ENCODE measurements around the gene GPR17. TPM values are rescaled to one million over a fixed set of nuclear protein-coding genes. Genes with fewer than 3 reads are reported as not detected.

Gene GPR17
- total and polyA plus RNA-seq, 2 donors (not counting 1 experiment from before 2014, with no cell fraction given): 0.06 TPM; not detected in 1

GRCh38 chr2:127641133-127641532 lies 4.8 kb upstream of the GPR17 start:
- Mint-ChIP-seq H3K27ac (peak overlapping the region; percentile 95), H3K4me1 (peaks cover 61% of the 10 kb centered on the region), H3K9me3 (ENCODE audit: insufficient read depth) (no peaks in the 10 kb centered on the region), H3K4me3 (peak overlapping the region; percentile 29), H3K27me3 (no peaks in the 10 kb centered on the region)
- Histone ChIP-seq H3K4me3 (ENCODE audit: control extremely low read depth in 1 of 5, extremely low read depth in 1 of 5, insufficient read depth in 1 of 5, low read depth in 2 of 5, low read length in 4 of 5) (peak overlapping the region in 1 of 5 experiments; percentile 33), H3K36me3 (replicated peaks in 1 of 2; ENCODE audit: control extremely low read depth in 1 of 2, control insufficient read depth in 1 of 2, extremely low read depth in 1 of 2, insufficient read depth in 2 of 2, low read length in 1 of 2) (no peaks in the 10 kb centered on the region), H2AFZ (ENCODE audit: insufficient read depth, low read depth, low read length, poor library complexity, severe bottlenecking) (no peak overlapping the region), H3K27ac (ENCODE audit: low read length in 2 of 2) (peak overlapping the region in 1 of 2 donors; percentile 14), H3K4me1 (ENCODE audit: control insufficient read depth in 2 of 2, insufficient read depth in 2 of 2, low read length in 2 of 2) (peaks cover 61 to 70% of the 10 kb centered on the region in 2 donors), H3K9me3 (ENCODE audit: control extremely low read depth in 1 of 3, control insufficient read depth in 2 of 3, insufficient read depth in 1 of 3, low read length in 2 of 3) (no peaks in the 10 kb centered on the region), H3K9ac (ENCODE audit: low read length) (peak overlapping the region; percentile 34), H3K79me2 (ENCODE audit: control insufficient read depth, insufficient read depth, low read length) (no peaks in the 10 kb centered on the region), H4K20me1 (ENCODE audit: control insufficient read depth, insufficient read depth, low read length, poor library complexity, severe bottlenecking) (no peaks in the 10 kb centered on the region), H3K27me3 (replicated peaks in 1 of 4; ENCODE audit: control extremely low read depth in 1 of 4, control insufficient read depth in 3 of 4, insufficient read depth in 4 of 4, low read length in 3 of 4) (no peaks in the 10 kb centered on the region), H3K4me2 (replicated peaks; ENCODE audit: low read depth, low read length, poor library complexity, severe bottlenecking) (peak overlapping the region; percentile 73)
- ChIA-PET CTCF (interaction anchor here (1.2 to 19.3 kb wide), 4 partner anchors 9 to 48 kb away, joined by 3 to 553 read pairs (median 6); no protein-coding TSS in a partner anchor), POLR2A (interaction anchor here (0.6 to 0.8 kb wide), 2 partner anchors 11 to 168 kb away, joined by 3 read pairs; no protein-coding TSS in a partner anchor)
- TF ChIP-seq, protein P1, sequence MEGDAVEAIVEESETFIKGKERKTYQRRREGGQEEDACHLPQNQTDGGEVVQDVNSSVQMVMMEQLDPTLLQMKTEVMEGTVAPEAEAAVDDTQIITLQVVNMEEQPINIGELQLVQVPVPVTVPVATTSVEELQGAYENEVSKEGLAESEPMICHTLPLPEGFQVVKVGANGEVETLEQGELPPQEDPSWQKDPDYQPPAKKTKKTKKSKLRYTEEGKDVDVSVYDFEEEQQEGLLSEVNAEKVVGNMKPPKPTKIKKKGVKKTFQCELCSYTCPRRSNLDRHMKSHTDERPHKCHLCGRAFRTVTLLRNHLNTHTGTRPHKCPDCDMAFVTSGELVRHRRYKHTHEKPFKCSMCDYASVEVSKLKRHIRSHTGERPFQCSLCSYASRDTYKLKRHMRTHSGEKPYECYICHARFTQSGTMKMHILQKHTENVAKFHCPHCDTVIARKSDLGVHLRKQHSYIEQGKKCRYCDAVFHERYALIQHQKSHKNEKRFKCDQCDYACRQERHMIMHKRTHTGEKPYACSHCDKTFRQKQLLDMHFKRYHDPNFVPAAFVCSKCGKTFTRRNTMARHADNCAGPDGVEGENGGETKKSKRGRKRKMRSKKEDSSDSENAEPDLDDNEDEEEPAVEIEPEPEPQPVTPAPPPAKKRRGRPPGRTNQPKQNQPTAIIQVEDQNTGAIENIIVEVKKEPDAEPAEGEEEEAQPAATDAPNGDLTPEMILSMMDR (IDR thresholded peaks at IDR 0.05): no peak
- no peak for TF ChIP-seq EZH2 (IDR thresholded peaks at IDR 0.05; ENCODE audit: borderline replicate concordance, insufficient read depth, low read depth, low read length, poor library complexity, severe bottlenecking)
- no peak for DNase-seq
- intact Hi-C loops (cut with micrococcal nuclease): loop anchor here (2.0 kb wide), 1 partner anchor 50 kb away; no protein-coding TSS in a partner anchor
- 90% methylated on average over 6 of the region's 6 CpGs for WGBS (ENCODE audit: insufficient coverage)
- ATAC-seq (ENCODE audit: low read depth): no peak

GRCh38 chr2:127641846-127642507 lies 4.0 kb upstream of the GPR17 start:
- Histone ChIP-seq H3K4me3 (ENCODE audit: control extremely low read depth in 1 of 5, extremely low read depth in 1 of 5, insufficient read depth in 1 of 5, low read depth in 2 of 5, low read length in 4 of 5) (peak overlapping the region in 3 of 5 experiments; percentile 23 to 33 (median 25)), H3K27ac (ENCODE audit: low read length in 2 of 2) (peak overlapping the region; percentile 14 to 55), H4K20me1 (ENCODE audit: control insufficient read depth, insufficient read depth, low read length, poor library complexity, severe bottlenecking) (no peaks in the 10 kb centered on the region), H3K27me3 (replicated peaks in 1 of 4; ENCODE audit: control extremely low read depth in 1 of 4, control insufficient read depth in 3 of 4, insufficient read depth in 4 of 4, low read length in 3 of 4) (no peaks in the 10 kb centered on the region), H3K9me3 (ENCODE audit: control extremely low read depth in 1 of 3, control insufficient read depth in 2 of 3, insufficient read depth in 1 of 3, low read length in 2 of 3) (no peaks in the 10 kb centered on the region), H3K9ac (ENCODE audit: low read length) (peak overlapping the region; percentile 34), H3K4me1 (ENCODE audit: control insufficient read depth in 2 of 2, insufficient read depth in 2 of 2, low read length in 2 of 2) (peaks cover 53 to 69% of the 10 kb centered on the region in 2 donors), H2AFZ (ENCODE audit: insufficient read depth, low read depth, low read length, poor library complexity, severe bottlenecking) (peak overlapping the region; percentile 75), H3K79me2 (ENCODE audit: control insufficient read depth, insufficient read depth, low read length) (no peaks in the 10 kb centered on the region), H3K4me2 (replicated peaks; ENCODE audit: low read depth, low read length, poor library complexity, severe bottlenecking) (peak overlapping the region; percentile 73), H3K36me3 (replicated peaks in 1 of 2; ENCODE audit: control extremely low read depth in 1 of 2, control insufficient read depth in 1 of 2, extremely low read depth in 1 of 2, insufficient read depth in 2 of 2, low read length in 1 of 2) (no peaks in the 10 kb centered on the region)
- 39% methylated on average over 24 of the region's 25 CpGs for WGBS (ENCODE audit: insufficient coverage)
- ATAC-seq (ENCODE audit: low read depth): no peak
- intact Hi-C loops (cut with micrococcal nuclease): loop anchor here (2.0 kb wide), 1 partner anchor 51 kb away; no protein-coding TSS in a partner anchor
- H3K27ac Mint-ChIP-seq: peak overlapping the region; percentile 70
- TF ChIP-seq EZH2 (IDR thresholded peaks at IDR 0.05; ENCODE audit: borderline replicate concordance, insufficient read depth, low read depth, low read length, poor library complexity, severe bottlenecking): no peak
- TF ChIP-seq, protein P1 (IDR thresholded peaks at IDR 0.05): no peak
- H3K4me3 Mint-ChIP-seq: no peak overlapping the region
- H3K9me3 Mint-ChIP-seq (ENCODE audit: insufficient read depth): no peaks in the 10 kb centered on the region
- H3K27me3 Mint-ChIP-seq: no peaks in the 10 kb centered on the region
- peak; percentile 41 for DNase-seq
- H3K4me1 Mint-ChIP-seq: peaks cover 59% of the 10 kb centered on the region
- POLR2A ChIA-PET: interaction anchor here (0.8 kb wide), 1 partner anchor 12 kb away, joined by 3 read pairs; no protein-coding TSS in a partner anchor
- CTCF ChIA-PET: interaction anchor here (1.0 to 19.3 kb wide), 4 partner anchors 8 to 49 kb away, joined by 3 to 553 read pairs (median 6); no protein-coding TSS in a partner anchor

Measured in B cell (primary cell).